ENCODE data around the gene CCDC106.

The CCDC106 gene

GRCh38 chr19:55644842-55645511 is 3.0 kb upstream of the CCDC106 start:
- TF ChIP-seq CTCF (IDR thresholded peaks at IDR 0.05; ENCODE audit: low read depth, low read length), result no peak
- peak overlapping the region in 1 of 2 donors; percentile 81 for H3K4me3 ChIP-seq (replicated peaks in 1 of 2; ENCODE audit: low read depth in 2 of 2, low read length in 2 of 2)

GRCh38 chr19:55645512-55645881 is 2.5 kb upstream of the CCDC106 start:
- no peak for TF ChIP-seq CTCF (IDR thresholded peaks at IDR 0.05; ENCODE audit: low read depth, low read length)
- no peak for DNase-seq (ENCODE audit: low read depth in 2 of 2)
- no peak overlapping the region for H3K4me3 ChIP-seq (replicated peaks in 1 of 2; ENCODE audit: low read depth in 2 of 2, low read length in 2 of 2)

More at GRCh38 chr19:55644842-55645511, 3.0 kb upstream of the CCDC106 start:
- DNase-seq (ENCODE audit: low read depth in 2 of 2), result no peak

- DNase-seq (ENCODE audit: low read depth in 2 of 2), result no peak
- H3K4me3 ChIP-seq (replicated peaks in 1 of 2; ENCODE audit: low read depth in 2 of 2, low read length in 2 of 2), result peak overlapping the region; percentile 74 to 77
- no peak for TF ChIP-seq CTCF (IDR thresholded peaks at IDR 0.05; ENCODE audit: low read depth, low read length)
These were observed 902 bp upstream of the CCDC106 start for GRCh38 chr19:55646889-55647731.

- DNase-seq (ENCODE audit: low read depth in 2 of 2), result no peak
- peak overlapping the region; percentile 74 to 77 for H3K4me3 ChIP-seq (replicated peaks in 1 of 2; ENCODE audit: low read depth in 2 of 2, low read length in 2 of 2)
- TF ChIP-seq CTCF (IDR thresholded peaks at IDR 0.05; ENCODE audit: low read depth, low read length), result no peak
These were observed 714 bp downstream of the CCDC106 start for GRCh38 chr19:55648585-55649267.

- no peak for TF ChIP-seq CTCF (IDR thresholded peaks at IDR 0.05; ENCODE audit: low read depth, low read length)
- DNase-seq (ENCODE audit: low read depth in 2 of 2), result no peak
- H3K4me3 ChIP-seq (replicated peaks in 1 of 2; ENCODE audit: low read depth in 2 of 2, low read length in 2 of 2), result peak overlapping the region in 1 of 2 donors; percentile 74
These were observed 1.5 kb downstream of the CCDC106 start for GRCh38 chr19:55649268-55650125.

- DNase-seq (ENCODE audit: low read depth in 2 of 2), result no peak
These were observed 2.1 kb downstream of the CCDC106 start for GRCh38 chr19:55650126-55650557.

More at GRCh38 chr19:55650126-55650557, 2.1 kb downstream of the CCDC106 start:
- no peak for TF ChIP-seq CTCF (IDR thresholded peaks at IDR 0.05; ENCODE audit: low read depth, low read length)
- no peak overlapping the region for H3K4me3 ChIP-seq (replicated peaks in 1 of 2; ENCODE audit: low read depth in 2 of 2, low read length in 2 of 2)

Data from cardiac fibroblast (primary cell).